Neural cell (in vitro differentiated cells): ENCODE measurements around the gene COG1. TPM values are rescaled to one million over a fixed set of nuclear protein-coding genes. Genes with fewer than 3 reads are reported as not detected.

Experiments used
- H2AFZ ChIP-seq: fragments of 200-600, 300-800 bp; sonication (generic), shearing (Covaris generic); 2 replicates; pipeline ENCODE4 v1.6.0; 2014; ENCODE audit warnings: low read depth, mild to moderate bottlenecking, antibody characterized with exemption, low read length, moderate library complexity
- H3F3A ChIP-seq: fragments of 200-600 bp; shearing (Covaris generic); 2 replicates; pipeline ENCODE4 v1.6.1; 2016; ENCODE audit warnings: mild to moderate bottlenecking, moderate library complexity, mixed read lengths, antibody characterized with exemption, low read length; ENCODE audit not compliant: insufficient read depth, poor library complexity, severe bottlenecking
- H3K27ac ChIP-seq: fragments of 200-600, 300-800 bp; sonication (generic), shearing (Covaris generic); 2 replicates; pipeline ENCODE4 v1.5.1; 2014; ENCODE audit warnings: mild to moderate bottlenecking, low read length, moderate library complexity
- H3K27me3 ChIP-seq: fragments of 300-800, 200-600 bp; sonication (generic), shearing (Covaris generic); 2 replicates; pipeline ENCODE4 v1.6.0; 2014; ENCODE audit warnings: mild to moderate bottlenecking, low read depth, low read length, moderate library complexity; ENCODE audit not compliant: insufficient read depth
- H3K36me3 ChIP-seq: fragments of 300-800, 200-600 bp; sonication (generic), shearing (Covaris generic); 2 replicates; pipeline ENCODE4 v1.5.1; 2014; ENCODE audit warnings: mild to moderate bottlenecking, antibody characterized with exemption, low read length, moderate library complexity; ENCODE audit not compliant: insufficient read depth
- H3K4me2 ChIP-seq: fragments of 300-800, 200-600 bp; sonication (generic), shearing (Covaris generic); 2 replicates; pipeline ENCODE4 v1.6.0; 2014; ENCODE audit warnings: mild to moderate bottlenecking, low read length
- H3K4me3 ChIP-seq: fragments of 300-800, 200-600 bp; sonication (generic), shearing (Covaris generic); 2 replicates; pipeline ENCODE4 v1.5.1; 2014; ENCODE audit warnings: mild to moderate bottlenecking, low read length, moderate library complexity
- H3K79me2 ChIP-seq: fragments of 200-600 bp; shearing (Covaris generic); replicated peaks from 2 replicates; pipeline ENCODE4 v1.6.0; 2014; ENCODE audit warnings: mild to moderate bottlenecking, low read length, moderate library complexity; ENCODE audit not compliant: insufficient read depth
- H3K9ac ChIP-seq: fragments of 300-800, 200-600 bp; sonication (generic), shearing (Covaris generic); 2 replicates; pipeline ENCODE4 v1.6.1; 2016; ENCODE audit warnings: mild to moderate bottlenecking, low read length, mixed read lengths
- H3K9me2 ChIP-seq: fragments of 200-600 bp; shearing (Covaris generic); 2 replicates; pipeline ENCODE4 v1.6.1; 2016; ENCODE audit warnings: mild to moderate bottlenecking, low read length, mixed read lengths; ENCODE audit not compliant: insufficient read depth
- H3K9me3 ChIP-seq: fragments of 200-600, 300-800 bp; sonication (generic), shearing (Covaris generic); 2 replicates; pipeline ENCODE4 v1.6.1; 2016; ENCODE audit warnings: mild to moderate bottlenecking, mixed run types, low read length, moderate library complexity, mixed read lengths
- H4K20me1 ChIP-seq: fragments of 200-600 bp; shearing (Covaris generic); 2 replicates; pipeline ENCODE4 v1.6.1; 2016; ENCODE audit warnings: mild to moderate bottlenecking, mixed run types; ENCODE audit not compliant: insufficient read depth
- CTCF ChIP-seq: fragments of 450-650 bp; IDR thresholded peaks from 2 replicates; pipeline ENCODE4 v1.5.1; 2014; ENCODE audit warnings: antibody characterized with exemption, mild to moderate bottlenecking, moderate library complexity; ENCODE audit not compliant: poor library complexity, severe bottlenecking
- EP300 ChIP-seq: fragments of 450-650 bp; conservative IDR thresholded peaks from 2 replicates; pipeline ENCODE4 v1.6.1; 2014; ENCODE audit warnings: antibody characterized with exemption, mild to moderate bottlenecking, moderate library complexity; ENCODE audit not compliant: poor library complexity, severe bottlenecking
- EZH2 ChIP-seq: fragments of 200-600, 300-800 bp; shearing (Covaris generic), sonication (generic); IDR thresholded peaks from 2 replicates; pipeline ENCODE4 v1.6.1; 2014; ENCODE audit warnings: antibody characterized with exemption, low read length, borderline replicate concordance, mild to moderate bottlenecking; ENCODE audit not compliant: insufficient read depth, poor library complexity, severe bottlenecking
- MXI1 ChIP-seq: fragments of 450-650 bp; conservative IDR thresholded peaks from 2 replicates; pipeline ENCODE4 v1.6.1; 2014; ENCODE audit warnings: antibody characterized with exemption, mild to moderate bottlenecking; ENCODE audit not compliant: poor library complexity, severe bottlenecking
- POLR2AphosphoS5 ChIP-seq: IDR thresholded peaks from 2 replicates; pipeline ENCODE4 v1.6.1; 2012
- RAD21 ChIP-seq: fragments of 450-650 bp; conservative IDR thresholded peaks from 2 replicates; pipeline ENCODE4 v1.6.1; 2014; ENCODE audit warnings: antibody characterized with exemption, mild to moderate bottlenecking, moderate library complexity
- REST ChIP-seq: IDR thresholded peaks from 2 replicates; pipeline ENCODE4 v1.6.1; 2012; ENCODE audit warnings: borderline replicate concordance
- SMC3 ChIP-seq: fragments of 450-650 bp; conservative IDR thresholded peaks from 2 replicates; pipeline ENCODE4 v1.6.1; 2014; ENCODE audit warnings: antibody characterized with exemption, mild to moderate bottlenecking, moderate library complexity; ENCODE audit not compliant: poor library complexity
- TAF1 ChIP-seq: IDR thresholded peaks from 2 replicates; pipeline ENCODE4 v1.6.1; 2012; ENCODE audit warnings: low read depth
- polyA plus RNA-seq: library from polyadenylated mRNA; depleted of rRNA; stranded (reverse); fragments of >200 nt; gene quantifications from 2 replicates; pipeline ENCODE4 v1.2.3, GENCODE V29; 2014

COG1 gene
- polyA plus RNA-seq, 1 donor from 2014 or later: 23.5 TPM

- no peaks in the 10 kb centered on the region for H3K9me2 ChIP-seq
- no peak overlapping the region for H3K9ac ChIP-seq
- no peak for TF ChIP-seq POLR2AphosphoS5
- no peak for TF ChIP-seq REST
- TF ChIP-seq EP300: no peak
- no peak for TF ChIP-seq EZH2
- TF ChIP-seq RAD21: no peak
- no peak for TF ChIP-seq MXI1
- TF ChIP-seq CTCF: no peak
- TF ChIP-seq SMC3: no peak
- no peak for TF ChIP-seq TAF1
- H3K9me3 ChIP-seq: no peaks in the 10 kb centered on the region
- no peak overlapping the region for H2AFZ ChIP-seq
- H3K79me2 ChIP-seq: no peaks in the 10 kb centered on the region
- no peak overlapping the region for H3K27ac ChIP-seq
- H3K4me3 ChIP-seq: no peak overlapping the region
- no peaks in the 10 kb centered on the region for H3K27me3 ChIP-seq
- H3K36me3 ChIP-seq: peaks cover 8% of the 10 kb centered on the region
- H3K4me2 ChIP-seq: no peak overlapping the region
- H3F3A ChIP-seq: no peaks in the 10 kb centered on the region
- no peaks in the 10 kb centered on the region for H4K20me1 ChIP-seq
Observed at GRCh38 chr17:73201215-73202069, 8.6 kb downstream of the COG1 start.

GRCh38 chr17:73203135-73203787, 10.4 kb downstream of the COG1 start:
- H3F3A ChIP-seq: no peaks in the 10 kb centered on the region
- H3K4me3 ChIP-seq: no peak overlapping the region
- H3K27ac ChIP-seq: no peak overlapping the region

More at GRCh38 chr17:73203135-73203787, 10.4 kb downstream of the COG1 start:
- H3K9me2 ChIP-seq: no peaks in the 10 kb centered on the region
- no peaks in the 10 kb centered on the region for H3K79me2 ChIP-seq
- H3K9me3 ChIP-seq: no peaks in the 10 kb centered on the region
- no peak overlapping the region for H3K4me2 ChIP-seq
- TF ChIP-seq SMC3 (no peak), MXI1 (no peak), RAD21 (no peak), TAF1 (no peak), REST (no peak), EZH2 (no peak), CTCF (no peak), POLR2AphosphoS5 (no peak)
- no peak overlapping the region for H3K9ac ChIP-seq
- H3K36me3 ChIP-seq: peaks cover 8% of the 10 kb centered on the region
- no peak overlapping the region for H2AFZ ChIP-seq
- no peaks in the 10 kb centered on the region for H3K27me3 ChIP-seq
- H4K20me1 ChIP-seq: no peaks in the 10 kb centered on the region
